ENCODE results near the gene TMEM214.

- TF ChIP-seq CTCF (IDR thresholded peaks at IDR 0.05): no peak
- TF ChIP-seq POLR2A (IDR thresholded peaks at IDR 0.05): no peak
These were observed 23.7 kb upstream of the TMEM214 start for GRCh38 chr2:27009083-27009482.

Data from stomach (tissue), 4 donors.